GM23338 (cell line): ENCODE results near the gene HEXD. TPM values are rescaled to one million over a fixed set of nuclear protein-coding genes. Genes with fewer than 3 reads are reported as not detected.

Experiments used
- ATAC-seq: fragments of 200-7000 bp; cut with Tn5 transposase; 3 replicates; pipeline ENCODE4 v1.9.1; 2020
- DNase-seq: peaks from one replicate; pipeline ENCODE4 v3.0.0-alpha.2; 2015; ENCODE audit warnings: low spot score
- H2AFZ ChIP-seq: fragments of 200-600 bp; sonication (generic); 2 replicates; pipeline ENCODE4 v1.8.0; 2016; ENCODE audit warnings: antibody characterized with exemption, mild to moderate bottlenecking, moderate library complexity
- H3F3A ChIP-seq: fragments of 200-600 bp; sonication (generic); replicated peaks from 2 replicates; pipeline ENCODE4 v1.8.0; 2017; ENCODE audit warnings: antibody characterized with exemption, mixed run types, low read depth
- H3K27ac ChIP-seq: fragments of 200-600 bp; sonication (generic); 2 replicates; pipeline ENCODE4 v1.6.1; 2016; ENCODE audit warnings: low read depth
- H3K27me3 ChIP-seq: fragments of 200-600 bp; sonication (generic); 2 replicates; pipeline ENCODE4 v1.8.0; 2016; ENCODE audit warnings: mild to moderate bottlenecking, mixed run types, moderate library complexity; ENCODE audit not compliant: insufficient read depth
- H3K36me3 ChIP-seq: fragments of 200-600 bp; sonication (generic); 2 replicates; pipeline ENCODE4 v1.8.0; 2016; ENCODE audit warnings: mild to moderate bottlenecking; ENCODE audit not compliant: insufficient read depth
- H3K4me1 ChIP-seq: fragments of 200-600 bp; sonication (generic); 2 replicates; pipeline ENCODE4 v1.8.0; 2016; ENCODE audit warnings: mild to moderate bottlenecking, moderate library complexity; ENCODE audit not compliant: insufficient read depth
- H3K4me2 ChIP-seq: fragments of 200-600 bp; sonication (generic); 2 replicates; pipeline ENCODE4 v1.7.1; 2017; ENCODE audit warnings: mixed run types
- H3K4me3 ChIP-seq: fragments of 200-600 bp; sonication (generic); 2 replicates; pipeline ENCODE4 v1.6.1; 2016; ENCODE audit warnings: mixed run types
- H3K79me2 ChIP-seq: fragments of 200-600 bp; sonication (generic); replicated peaks from 2 replicates; pipeline ENCODE4 v1.8.0; 2017; ENCODE audit warnings: mild to moderate bottlenecking; ENCODE audit not compliant: insufficient read depth
- H3K9me2 ChIP-seq: fragments of 200-600 bp; sonication (generic); 2 replicates; pipeline ENCODE4 v1.8.0; 2017; ENCODE audit not compliant: insufficient read depth
- H4K20me1 ChIP-seq: fragments of 200-600 bp; sonication (generic); replicated peaks from 2 replicates; pipeline ENCODE4 v1.8.0; 2017; ENCODE audit warnings: mild to moderate bottlenecking; ENCODE audit not compliant: insufficient read depth
- H3K27ac Mint-ChIP-seq: 2 replicates; pipeline ENCODE4 v1.8.0; 2020; ENCODE audit warnings: inconsistent platforms, mild to moderate bottlenecking, moderate library complexity, mixed read lengths
- H3K27me3 Mint-ChIP-seq: 3 replicates; pipeline ENCODE4 v1.8.0; 2022; ENCODE audit warnings: low read depth, mild to moderate bottlenecking, moderate library complexity, mixed read lengths, inconsistent platforms; ENCODE audit not compliant: insufficient read depth, poor library complexity
- H3K36me3 Mint-ChIP-seq: 3 replicates; pipeline ENCODE4 v1.8.0; 2021; ENCODE audit warnings: low read depth, mild to moderate bottlenecking, inconsistent platforms, moderate library complexity, mixed read lengths
- H3K4me1 Mint-ChIP-seq: 3 replicates; pipeline ENCODE4 v1.8.0; 2020; ENCODE audit warnings: mild to moderate bottlenecking, inconsistent platforms, mixed read lengths
- H3K4me3 Mint-ChIP-seq: 3 replicates; pipeline ENCODE4 v1.8.0; 2021; ENCODE audit warnings: moderate library complexity, mild to moderate bottlenecking, inconsistent platforms, mixed read lengths
- H3K9me3 Mint-ChIP-seq: 3 replicates; pipeline ENCODE4 v1.8.0; 2020; ENCODE audit warnings: moderate library complexity, mild to moderate bottlenecking, inconsistent platforms, mixed read lengths
- CREB1 ChIP-seq: fragments of 250-450 bp; sonication (Bioruptor Pico); IDR thresholded peaks from 2 replicates; pipeline ENCODE4 v1.5.0; 2020; ENCODE audit warnings: low read depth, mild to moderate bottlenecking, moderate library complexity
- CTCF ChIP-seq, 2 experiments: fragments of 200-600 bp in 1 of 2; sonication (generic) in 1 of 2; conservative IDR thresholded peaks; 2 replicates each; pipeline versions ENCODE4 v1.5.1 to v1.6.1; 2016 to 2017; ENCODE audit warnings: antibody characterized with exemption in 2 of 2, low read depth in 2 of 2, mild to moderate bottlenecking in 2 of 2, moderate library complexity in 1 of 2
- ETS1 ChIP-seq: IDR thresholded peaks from 2 replicates; pipeline ENCODE4 v1.6.1; 2016; ENCODE audit warnings: antibody characterized with exemption
- EZH2 ChIP-seq: fragments of 200-600 bp; sonication (generic); IDR thresholded peaks from one replicate; pipeline ENCODE4 v1.8.0; 2017; ENCODE audit warnings: antibody characterized with exemption, mild to moderate bottlenecking, low read depth; ENCODE audit not compliant: unreplicated experiment
- EZH2phosphoT487 ChIP-seq: fragments of 200-600 bp; sonication (generic); IDR thresholded peaks from one replicate; pipeline ENCODE4 v1.8.1; 2018; ENCODE audit warnings: antibody characterized with exemption; ENCODE audit not compliant: unreplicated experiment
- JUNB ChIP-seq: IDR thresholded peaks from one replicate; pipeline ENCODE4 v1.6.1; 2016; ENCODE audit warnings: antibody characterized with exemption; ENCODE audit not compliant: unreplicated experiment
- NANOG ChIP-seq: IDR thresholded peaks from 2 replicates; pipeline ENCODE4 v1.6.1; 2016; ENCODE audit warnings: antibody characterized with exemption, borderline replicate concordance
- POLR2AphosphoS5 ChIP-seq: IDR thresholded peaks from 2 replicates; pipeline ENCODE4 v1.6.1; 2016; ENCODE audit warnings: antibody characterized with exemption, low read depth
- STAT1 ChIP-seq: IDR thresholded peaks from one replicate; pipeline ENCODE4 v1.6.1; 2016; ENCODE audit warnings: antibody characterized with exemption; ENCODE audit not compliant: unreplicated experiment
- ZNF114 ChIP-seq: fragments of 250-450 bp; sonication (Bioruptor Pico); IDR thresholded peaks from 2 replicates; pipeline ENCODE4 v1.5.0; 2020; ENCODE audit warnings: mild to moderate bottlenecking, moderate library complexity
- ZNF331 ChIP-seq: fragments of 250-450 bp; sonication (Bioruptor Pico); IDR thresholded peaks from 2 replicates; pipeline ENCODE4 v1.5.0; 2020; ENCODE audit warnings: low read depth, mild to moderate bottlenecking, moderate library complexity
- polyA plus RNA-seq: library from polyadenylated mRNA; unstranded; fragments of >200 nt; fragmentation: Nextera tagmentation; extraction: Ambion mirVana; gene quantifications from 2 replicates; pipeline ENCODE4 v1.2.1, GENCODE V29; 2016
- total RNA-seq: library from RNA; depleted of rRNA; stranded (reverse); fragments of >200 nt; shearing (Covaris generic); gene quantifications from 2 replicates; pipeline ENCODE4 v1.2.3, GENCODE V29; 2014
- TF ChIP-seq, protein P1 (sequence below): fragments of 250-450 bp; sonication (Bioruptor Pico); IDR thresholded peaks from 2 replicates; pipeline ENCODE4 v1.5.0; 2020; ENCODE audit warnings: mild to moderate bottlenecking, moderate library complexity

Gene HEXD
- total and polyA plus RNA-seq, 2 experiments from 2014 or later = 11.9 to 31.1 TPM

DNA sequence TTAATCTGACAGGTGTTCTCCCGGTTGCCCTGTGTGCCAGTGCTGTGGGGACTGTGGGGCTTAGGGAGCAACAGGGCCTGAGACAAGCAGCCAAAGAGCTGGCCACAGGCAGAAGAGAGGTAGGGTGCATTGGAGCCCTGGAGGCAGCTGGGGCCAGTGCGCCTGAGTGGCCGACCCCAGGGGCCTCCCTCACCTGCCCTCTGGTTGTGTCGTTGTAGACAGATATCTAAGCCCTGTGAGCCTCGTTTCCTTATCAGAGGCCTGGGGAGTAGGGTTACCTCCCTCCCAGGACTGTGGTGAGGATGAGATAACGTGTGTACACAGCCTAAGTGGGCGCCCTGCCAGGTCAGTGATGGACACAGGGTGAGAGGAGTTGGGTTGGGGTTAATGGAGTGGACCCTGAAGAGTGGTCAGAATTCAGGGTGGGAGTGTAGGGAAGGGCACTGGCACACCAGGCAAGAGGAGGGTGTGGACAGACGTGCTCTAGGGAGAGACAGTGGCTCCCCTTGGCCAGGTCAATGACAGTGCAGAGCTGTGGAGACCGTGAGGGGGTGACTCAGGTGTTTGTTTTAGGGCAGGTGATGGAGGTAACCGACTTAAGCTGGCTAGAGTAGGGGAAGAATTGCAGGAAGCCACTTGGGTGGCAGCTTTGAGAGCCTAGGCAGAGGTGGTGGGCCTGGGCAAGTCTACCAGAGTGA is 43.8 kb downstream of the HEXD start:
- Mint-ChIP-seq H3K36me3 (peaks cover 55% of the 10 kb centered on the region), H3K27ac (peak overlapping the region; percentile 28; the same call in 1 of the 2 replicates), H3K4me3 (no peak overlapping the region), H3K9me3 (no peaks in the 10 kb centered on the region; the same call in 2 of the 3 replicates), H3K4me1 (peaks cover 10% of the 10 kb centered on the region), H3K27me3 (peaks cover 12% of the 10 kb centered on the region)
- Histone ChIP-seq H3K4me1 (peaks cover 6% of the 10 kb centered on the region), H3K79me2 (peaks cover 10% of the 10 kb centered on the region), H3F3A (peaks cover 16% of the 10 kb centered on the region; the same call in 1 of the 2 replicates), H3K4me3 (no peak overlapping the region), H3K27ac (no peak overlapping the region), H3K27me3 (no peaks in the 10 kb centered on the region), H4K20me1 (peaks cover 6% of the 10 kb centered on the region), H2AFZ (no peak overlapping the region), H3K9me2 (no peaks in the 10 kb centered on the region; the same call in 1 of the 2 replicates), H3K36me3 (peaks cover 4% of the 10 kb centered on the region; the same call in 1 of the 2 replicates), H3K4me2 (no peak overlapping the region)
- ATAC-seq (no peak), DNase-seq (no peak)
- no peak for TF ChIP-seq EZH2phosphoT487
- no peak for TF ChIP-seq EZH2
- TF ChIP-seq CREB1 = no peak
- no peak for TF ChIP-seq ZNF331 (CRISPR knock-in tag)
- TF ChIP-seq JUNB = no peak
- TF ChIP-seq, protein P1, sequence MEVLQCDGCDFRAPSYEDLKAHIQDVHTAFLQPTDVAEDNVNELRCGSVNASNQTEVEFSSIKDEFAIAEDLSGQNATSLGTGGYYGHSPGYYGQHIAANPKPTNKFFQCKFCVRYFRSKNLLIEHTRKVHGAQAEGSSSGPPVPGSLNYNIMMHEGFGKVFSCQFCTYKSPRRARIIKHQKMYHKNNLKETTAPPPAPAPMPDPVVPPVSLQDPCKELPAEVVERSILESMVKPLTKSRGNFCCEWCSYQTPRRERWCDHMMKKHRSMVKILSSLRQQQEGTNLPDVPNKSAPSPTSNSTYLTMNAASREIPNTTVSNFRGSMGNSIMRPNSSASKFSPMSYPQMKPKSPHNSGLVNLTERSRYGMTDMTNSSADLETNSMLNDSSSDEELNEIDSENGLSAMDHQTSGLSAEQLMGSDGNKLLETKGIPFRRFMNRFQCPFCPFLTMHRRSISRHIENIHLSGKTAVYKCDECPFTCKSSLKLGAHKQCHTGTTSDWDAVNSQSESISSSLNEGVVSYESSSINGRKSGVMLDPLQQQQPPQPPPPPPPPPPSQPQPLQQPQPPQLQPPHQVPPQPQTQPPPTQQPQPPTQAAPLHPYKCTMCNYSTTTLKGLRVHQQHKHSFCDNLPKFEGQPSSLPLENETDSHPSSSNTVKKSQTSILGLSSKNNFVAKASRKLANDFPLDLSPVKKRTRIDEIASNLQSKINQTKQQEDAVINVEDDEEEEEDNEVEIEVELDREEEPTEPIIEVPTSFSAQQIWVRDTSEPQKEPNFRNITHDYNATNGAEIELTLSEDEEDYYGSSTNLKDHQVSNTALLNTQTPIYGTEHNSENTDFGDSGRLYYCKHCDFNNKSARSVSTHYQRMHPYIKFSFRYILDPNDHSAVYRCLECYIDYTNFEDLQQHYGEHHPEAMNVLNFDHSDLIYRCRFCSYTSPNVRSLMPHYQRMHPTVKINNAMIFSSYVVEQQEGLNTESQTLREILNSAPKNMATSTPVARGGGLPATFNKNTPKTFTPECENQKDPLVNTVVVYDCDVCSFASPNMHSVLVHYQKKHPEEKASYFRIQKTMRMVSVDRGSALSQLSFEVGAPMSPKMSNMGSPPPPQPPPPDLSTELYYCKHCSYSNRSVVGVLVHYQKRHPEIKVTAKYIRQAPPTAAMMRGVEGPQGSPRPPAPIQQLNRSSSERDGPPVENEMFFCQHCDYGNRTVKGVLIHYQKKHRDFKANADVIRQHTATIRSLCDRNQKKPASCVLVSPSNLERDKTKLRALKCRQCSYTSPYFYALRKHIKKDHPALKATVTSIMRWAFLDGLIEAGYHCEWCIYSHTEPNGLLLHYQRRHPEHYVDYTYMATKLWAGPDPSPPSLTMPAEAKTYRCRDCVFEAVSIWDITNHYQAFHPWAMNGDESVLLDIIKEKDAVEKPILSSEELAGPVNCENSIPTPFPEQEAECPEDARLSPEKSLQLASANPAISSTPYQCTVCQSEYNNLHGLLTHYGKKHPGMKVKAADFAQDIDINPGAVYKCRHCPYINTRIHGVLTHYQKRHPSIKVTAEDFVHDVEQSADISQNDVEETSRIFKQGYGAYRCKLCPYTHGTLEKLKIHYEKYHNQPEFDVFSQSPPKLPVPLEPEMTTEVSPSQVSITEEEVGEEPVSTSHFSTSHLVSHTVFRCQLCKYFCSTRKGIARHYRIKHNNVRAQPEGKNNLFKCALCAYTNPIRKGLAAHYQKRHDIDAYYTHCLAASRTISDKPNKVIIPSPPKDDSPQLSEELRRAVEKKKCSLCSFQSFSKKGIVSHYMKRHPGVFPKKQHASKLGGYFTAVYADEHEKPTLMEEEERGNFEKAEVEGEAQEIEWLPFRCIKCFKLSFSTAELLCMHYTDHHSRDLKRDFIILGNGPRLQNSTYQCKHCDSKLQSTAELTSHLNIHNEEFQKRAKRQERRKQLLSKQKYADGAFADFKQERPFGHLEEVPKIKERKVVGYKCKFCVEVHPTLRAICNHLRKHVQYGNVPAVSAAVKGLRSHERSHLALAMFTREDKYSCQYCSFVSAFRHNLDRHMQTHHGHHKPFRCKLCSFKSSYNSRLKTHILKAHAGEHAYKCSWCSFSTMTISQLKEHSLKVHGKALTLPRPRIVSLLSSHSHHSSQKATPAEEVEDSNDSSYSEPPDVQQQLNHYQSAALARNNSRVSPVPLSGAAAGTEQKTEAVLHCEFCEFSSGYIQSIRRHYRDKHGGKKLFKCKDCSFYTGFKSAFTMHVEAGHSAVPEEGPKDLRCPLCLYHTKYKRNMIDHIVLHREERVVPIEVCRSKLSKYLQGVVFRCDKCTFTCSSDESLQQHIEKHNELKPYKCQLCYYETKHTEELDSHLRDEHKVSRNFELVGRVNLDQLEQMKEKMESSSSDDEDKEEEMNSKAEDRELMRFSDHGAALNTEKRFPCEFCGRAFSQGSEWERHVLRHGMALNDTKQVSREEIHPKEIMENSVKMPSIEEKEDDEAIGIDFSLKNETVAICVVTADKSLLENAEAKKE = no peak
- no peak for TF ChIP-seq STAT1
- TF ChIP-seq NANOG = no peak
- TF ChIP-seq ETS1 = no peak
- TF ChIP-seq POLR2AphosphoS5 = no peak
- no peak for TF ChIP-seq ZNF114 (CRISPR knock-in tag)
- no peak for TF ChIP-seq CTCF (conservative IDR thresholded peaks at IDR 0.05; ENCODE audit: low read depth in 2 of 2)
